Endothelial cell of umbilical vein (primary cell): ENCODE data around the gene ABCG4. TPM values are rescaled to one million over a fixed set of nuclear protein-coding genes. Genes with fewer than 3 reads are reported as not detected.

Experiments used
- BruUV-seq: library from RNA; stranded (reverse); fragments of 400-500 nt; replicated peaks from 2 replicates; lab custom pipeline; 2021; lab: Mats Ljungman, UMichigan
- CTCF ChIA-PET: fragments of 300-600, 350-600 bp; sonication (Branson Sonifier 250); formaldehyde crosslinking; loops from one replicate; lab custom pipeline; 2021; ENCODE audit warnings: antibody characterized with exemption, inconsistent platforms; lab: Charles Lee
- POLR2A ChIA-PET: fragments of 300-600, 350-600 bp; sonication (Branson Sonifier 250); formaldehyde crosslinking; loops from one replicate; lab custom pipeline; 2021; ENCODE audit warnings: antibody characterized with exemption, inconsistent platforms; lab: Charles Lee
- DNase-seq: peaks from one replicate; pipeline ENCODE4 v3.0.0-alpha.2; 2011; ENCODE audit warnings: low read depth, low spot score
- FAIRE-seq: peaks from 2 replicates; lab custom pipeline; 2011; peaks lifted over from hg19 to GRCh38; lab: Jason Lieb, UNC
- H2AFZ ChIP-seq: 2 replicates; pipeline ENCODE4 v1.6.0; 2012; ENCODE audit warnings: low read depth, low read length, control low read depth, inconsistent platforms
- H3K27ac ChIP-seq: 2 replicates; pipeline ENCODE4 v1.5.1; 2011; ENCODE audit warnings: low read depth, mild to moderate bottlenecking, control low read depth, low read length, moderate library complexity; ENCODE audit not compliant: insufficient read depth
- H3K27me3 ChIP-seq, 2 experiments: 2 replicates each; pipeline versions ENCODE4 v1.6.0 to v1.6.1; 2011; ENCODE audit warnings: low read length in 2 of 2, mixed read lengths in 1 of 2; ENCODE audit not compliant: control insufficient read depth in 2 of 2, insufficient read depth in 2 of 2
- H3K36me3 ChIP-seq, 2 experiments: 2 replicates in 1 of 2; 3 replicates in 1 of 2; pipeline ENCODE4 v1.5.1; 2011; ENCODE audit warnings: low read length in 2 of 2, mild to moderate bottlenecking in 1 of 2, moderate library complexity in 1 of 2; ENCODE audit not compliant: control insufficient read depth in 2 of 2, insufficient read depth in 2 of 2; ENCODE audit errors: extremely low read depth in 1 of 2
- H3K4me1 ChIP-seq: 3 replicates; pipeline ENCODE4 v1.5.1; 2011; ENCODE audit warnings: mild to moderate bottlenecking, low read length; ENCODE audit not compliant: control insufficient read depth, insufficient read depth; ENCODE audit errors: extremely low read depth
- H3K4me2 ChIP-seq: 2 replicates; pipeline ENCODE4 v1.6.1; 2011; ENCODE audit warnings: low read length, control low read depth, mixed read lengths; ENCODE audit not compliant: insufficient read depth
- H3K4me3 ChIP-seq, 3 experiments: fragments of 200-600 bp in 1 of 3; sonication (generic), shearing (Covaris generic) in 1 of 3; replicated peaks in 1 of 3; 2 replicates each; pipeline ENCODE4 v1.5.1; 2011 to 2016; ENCODE audit warnings: control low read depth in 3 of 3, low read length in 3 of 3, mild to moderate bottlenecking in 2 of 3, inconsistent platforms in 1 of 3, low read depth in 1 of 3, moderate library complexity in 1 of 3; ENCODE audit not compliant: insufficient read depth in 1 of 3
- H3K79me2 ChIP-seq: 2 replicates; pipeline ENCODE4 v1.6.0; 2012; ENCODE audit warnings: low read length, inconsistent platforms; ENCODE audit not compliant: control insufficient read depth, insufficient read depth
- H3K9ac ChIP-seq: replicated peaks from 2 replicates; pipeline ENCODE3; 2011; ENCODE audit warnings: low read length, control low read depth; ENCODE audit not compliant: insufficient read depth; ENCODE audit errors: extremely low read depth
- H3K9me1 ChIP-seq: replicated peaks from 3 replicates; pipeline ENCODE4 v1.6.0; 2011; ENCODE audit warnings: mild to moderate bottlenecking, low read length; ENCODE audit not compliant: control insufficient read depth, insufficient read depth; ENCODE audit errors: extremely low read depth
- H3K9me3 ChIP-seq: replicated peaks from 2 replicates; pipeline ENCODE4 v1.5.1; 2012; ENCODE audit warnings: low read length, inconsistent platforms; ENCODE audit not compliant: control insufficient read depth, insufficient read depth
- H4K20me1 ChIP-seq: replicated peaks from 2 replicates; pipeline ENCODE3; 2011; ENCODE audit warnings: mild to moderate bottlenecking, low read length; ENCODE audit not compliant: control insufficient read depth, insufficient read depth; ENCODE audit errors: extremely low read depth
- FOS ChIP-seq: IDR thresholded peaks from 2 replicates; pipeline ENCODE4 v1.6.1; 2011; ENCODE audit warnings: mild to moderate bottlenecking, low read length, moderate library complexity, borderline replicate concordance; ENCODE audit not compliant: insufficient read depth
- GATA2 ChIP-seq: IDR thresholded peaks from 2 replicates; pipeline ENCODE4 v1.7.0; 2011; ENCODE audit warnings: low read depth, mild to moderate bottlenecking, moderate library complexity, mixed read lengths, low read length; ENCODE audit not compliant: insufficient read length, insufficient read depth
- JUN ChIP-seq: IDR thresholded peaks from 2 replicates; pipeline ENCODE4 v1.6.1; 2011; ENCODE audit warnings: borderline replicate concordance, low read depth; ENCODE audit not compliant: insufficient read length, insufficient read depth
- MYC ChIP-seq: IDR thresholded peaks from one replicate; pipeline ENCODE4 v1.6.1; 2011; ENCODE audit warnings: mild to moderate bottlenecking, low read depth, low read length
- POLR2A ChIP-seq: IDR thresholded peaks from 2 replicates; pipeline ENCODE4 v1.6.1; 2012; ENCODE audit warnings: low read depth, mild to moderate bottlenecking, control low read depth, low read length
- POLR2AphosphoS5 ChIP-seq: IDR thresholded peaks from 2 replicates; pipeline ENCODE4 v1.6.1; 2012; ENCODE audit warnings: low read depth, mild to moderate bottlenecking, control low read depth, low read length, moderate library complexity; ENCODE audit not compliant: insufficient read depth
- dilution Hi-C: fragments of 300-500 bp; cut with MboI; formaldehyde crosslinking; loops from one replicate; pipeline ENCODE4 v1.15.0; 2019; ENCODE audit warnings: low sequenced_read_pairs; ENCODE audit not compliant: extremely low pct_ligation_motif_present
- intact Hi-C: fragments of 100-400 bp; cut with micrococcal nuclease; formaldehyde crosslinking; loops from one replicate; pipeline ENCODE4 v1.10.0; 2022
- polyA plus RNA-seq, 4 experiments: library from polyadenylated mRNA; depleted of rRNA in 3 of 4; stranded (reverse) in 3 of 4; unstranded in 1 of 4; fragments of >200 nt; gene quantifications; 2 replicates each; pipeline versions ENCODE4 v1.2.1 to v1.2.3, GENCODE V29; 2011 to 2012; ENCODE audit warnings: missing spikeins in 1 of 4
- total RNA-seq: library from RNA; stranded (reverse); gene quantifications from 2 replicates; pipeline ENCODE4 v1.2.3, GENCODE V29; 2021
- TF ChIP-seq, protein P1 (sequence below), 2 donors: IDR thresholded peaks; 1 replicate in 1 of 2; 2 replicates in 1 of 2; pipeline ENCODE4 v1.5.1; 2011; ENCODE audit warnings: low read length in 2 of 2, mild to moderate bottlenecking in 2 of 2, moderate library complexity in 2 of 2, control low read depth in 1 of 2, inconsistent platforms in 1 of 2, low read depth in 1 of 2; ENCODE audit not compliant: insufficient read depth in 1 of 2; ENCODE audit errors: extremely low read depth in 1 of 2
- TF ChIP-seq, protein P2 (sequence below): IDR thresholded peaks from 2 replicates; pipeline ENCODE4 v1.6.1; 2011; ENCODE audit not compliant: insufficient read depth, insufficient read length

ABCG4 gene
- total and polyA plus RNA-seq, 2 donors (not counting 3 experiments of a cell fraction or from before 2014, with no cell fraction given) = 1.0 to 1.7 TPM

DNA sequence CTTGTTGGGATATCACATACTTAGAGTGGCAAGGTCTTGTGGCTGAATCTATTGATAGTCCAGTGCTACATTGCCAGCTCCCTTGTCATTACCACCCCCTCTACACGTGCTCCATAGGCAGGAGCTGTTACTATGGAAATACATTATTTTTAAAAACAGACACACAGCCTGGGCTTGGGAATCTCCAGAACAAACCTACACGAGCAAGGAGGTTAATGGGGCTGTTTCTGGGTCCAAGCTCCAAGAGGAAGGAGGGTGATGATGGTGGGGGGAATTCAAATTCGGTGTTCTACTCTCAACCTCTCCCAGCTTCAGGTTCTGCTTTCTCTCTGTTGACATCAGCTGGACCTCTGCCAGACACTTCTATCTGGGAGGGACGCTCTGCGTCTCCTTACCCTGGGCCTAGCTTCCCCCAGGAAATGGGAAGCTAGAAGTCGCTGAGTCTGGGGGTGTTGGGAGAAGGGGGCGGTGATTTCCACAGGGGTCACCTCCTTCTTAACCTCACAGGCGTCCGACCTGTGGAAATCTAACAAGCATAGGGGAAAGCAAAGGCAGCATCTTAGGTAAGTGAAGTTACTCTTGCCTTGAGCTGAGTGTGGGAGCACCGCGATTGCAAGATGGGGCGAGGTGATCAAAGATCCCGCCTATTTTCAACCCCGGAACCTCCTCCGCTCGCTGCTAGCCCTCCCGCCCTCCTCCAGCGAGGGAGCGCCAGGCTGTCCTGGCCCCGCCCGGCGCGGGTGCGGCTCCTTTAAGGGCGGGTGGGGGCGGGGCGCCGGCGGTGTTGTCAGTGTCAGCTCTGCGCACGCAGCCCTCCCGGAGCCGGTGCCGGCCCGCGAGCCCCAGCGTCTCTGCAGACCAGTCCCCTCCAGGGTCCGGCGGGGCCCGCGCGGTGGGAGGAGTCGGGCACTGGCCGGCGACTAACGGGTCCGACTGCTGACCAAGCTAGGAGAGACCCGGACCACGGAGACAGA lies 42.0 kb upstream of the ABCG4 start, which contains the start of gene C2CD2L:
Gene C2CD2L (plus strand): TSS at position 781 of the 974 bp plus-strand sequence. CDS start 398 bp downstream, outside the sequence.
- DNase-seq (peak; percentile 86), FAIRE-seq (peak; percentile 87)
- Histone ChIP-seq H3K79me2 (no peaks in the 10 kb centered on the region), H2AFZ (peak within 1 kb of the TSS; percentile 84), H3K27me3 (no peaks in the 10 kb centered on the region), H3K27ac (peak within 1 kb of the TSS; percentile 48), H3K9me1 (no peaks in the 10 kb centered on the region), H3K4me1 (peaks cover 16% of the 10 kb centered on the region), H3K9ac (peak within 1 kb of the TSS; percentile 64), H3K36me3 (peaks cover under 1 to 8% of the 10 kb centered on the region in 2 experiments), H3K9me3 (no peaks in the 10 kb centered on the region), H3K4me3 (peak within 1 kb of the TSS; percentile 46 to 72 (median 63)), H3K4me2 (peak within 1 kb of the TSS; percentile 87), H4K20me1 (no peaks in the 10 kb centered on the region)
- dilution Hi-C loops (no loop called here), intact Hi-C loops (loop anchor here (1.0 kb wide), 2 partner anchors 12 to 14 kb away; partner anchors contain the start of gene HINFP)
- BruUV-seq = no TSS peak
- POLR2A ChIA-PET = interaction anchor here (1.3 to 1.5 kb wide), 2 partner anchors 12 to 14 kb away, joined by 4 to 10 read pairs; partner anchors contain the start of gene HINFP
- CTCF ChIA-PET = interaction anchor here (1.1 to 1.6 kb wide), 6 partner anchors 11 to 89 kb away, joined by 3 to 8 read pairs (median 4); partner anchors contain the start of gene HINFP
- TF ChIP-seq FOS = no peak
- TF ChIP-seq, protein P1, sequence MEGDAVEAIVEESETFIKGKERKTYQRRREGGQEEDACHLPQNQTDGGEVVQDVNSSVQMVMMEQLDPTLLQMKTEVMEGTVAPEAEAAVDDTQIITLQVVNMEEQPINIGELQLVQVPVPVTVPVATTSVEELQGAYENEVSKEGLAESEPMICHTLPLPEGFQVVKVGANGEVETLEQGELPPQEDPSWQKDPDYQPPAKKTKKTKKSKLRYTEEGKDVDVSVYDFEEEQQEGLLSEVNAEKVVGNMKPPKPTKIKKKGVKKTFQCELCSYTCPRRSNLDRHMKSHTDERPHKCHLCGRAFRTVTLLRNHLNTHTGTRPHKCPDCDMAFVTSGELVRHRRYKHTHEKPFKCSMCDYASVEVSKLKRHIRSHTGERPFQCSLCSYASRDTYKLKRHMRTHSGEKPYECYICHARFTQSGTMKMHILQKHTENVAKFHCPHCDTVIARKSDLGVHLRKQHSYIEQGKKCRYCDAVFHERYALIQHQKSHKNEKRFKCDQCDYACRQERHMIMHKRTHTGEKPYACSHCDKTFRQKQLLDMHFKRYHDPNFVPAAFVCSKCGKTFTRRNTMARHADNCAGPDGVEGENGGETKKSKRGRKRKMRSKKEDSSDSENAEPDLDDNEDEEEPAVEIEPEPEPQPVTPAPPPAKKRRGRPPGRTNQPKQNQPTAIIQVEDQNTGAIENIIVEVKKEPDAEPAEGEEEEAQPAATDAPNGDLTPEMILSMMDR (IDR thresholded peaks at IDR 0.05; ENCODE audit: extremely low read depth in 1 of 2, insufficient read depth in 1 of 2, low read depth in 1 of 2, low read length in 2 of 2) = no peak
- TF ChIP-seq JUN = no peak
- TF ChIP-seq, protein P2, sequence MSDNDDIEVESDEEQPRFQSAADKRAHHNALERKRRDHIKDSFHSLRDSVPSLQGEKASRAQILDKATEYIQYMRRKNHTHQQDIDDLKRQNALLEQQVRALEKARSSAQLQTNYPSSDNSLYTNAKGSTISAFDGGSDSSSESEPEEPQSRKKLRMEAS = peak; percentile 16
- TF ChIP-seq MYC = no peak
- TF ChIP-seq POLR2AphosphoS5 = peak; percentile 89
- peak; percentile 70 for TF ChIP-seq POLR2A
- TF ChIP-seq GATA2 = no peak
